Measurements from ENCODE around the gene CROCC2. TPM values are rescaled to one million over a fixed set of nuclear protein-coding genes. Genes with fewer than 3 reads are reported as not detected.

The CROCC2 gene
- total and polyA plus RNA-seq, 12 donors, result 0.07 to 0.65 (median 0.28) TPM; not detected in 6

GRCh38 chr2:240903191-240904060 is 2.7 kb upstream of the CROCC2 start:
- whole genome bisulfite sequencing, 4 donors, result 89 to 96% (median 95%) methylated on average over 20 to 34 of the region's 34 CpGs
- intact Hi-C loops (cut with DNase I), result no loop called here
- no peak overlapping the region for H3K27ac ChIP-seq
- DNase-seq, result no peak
- no peaks in the 10 kb centered on the region for H3K9me3 ChIP-seq (replicated peaks in 1 of 3)
- H3K4me1 ChIP-seq (replicated peaks in 1 of 2), result peaks cover 0 to 5% of the 10 kb centered on the region in 2 donors
- no peak overlapping the region for H3K4me3 ChIP-seq
- TF ChIP-seq, protein P1, sequence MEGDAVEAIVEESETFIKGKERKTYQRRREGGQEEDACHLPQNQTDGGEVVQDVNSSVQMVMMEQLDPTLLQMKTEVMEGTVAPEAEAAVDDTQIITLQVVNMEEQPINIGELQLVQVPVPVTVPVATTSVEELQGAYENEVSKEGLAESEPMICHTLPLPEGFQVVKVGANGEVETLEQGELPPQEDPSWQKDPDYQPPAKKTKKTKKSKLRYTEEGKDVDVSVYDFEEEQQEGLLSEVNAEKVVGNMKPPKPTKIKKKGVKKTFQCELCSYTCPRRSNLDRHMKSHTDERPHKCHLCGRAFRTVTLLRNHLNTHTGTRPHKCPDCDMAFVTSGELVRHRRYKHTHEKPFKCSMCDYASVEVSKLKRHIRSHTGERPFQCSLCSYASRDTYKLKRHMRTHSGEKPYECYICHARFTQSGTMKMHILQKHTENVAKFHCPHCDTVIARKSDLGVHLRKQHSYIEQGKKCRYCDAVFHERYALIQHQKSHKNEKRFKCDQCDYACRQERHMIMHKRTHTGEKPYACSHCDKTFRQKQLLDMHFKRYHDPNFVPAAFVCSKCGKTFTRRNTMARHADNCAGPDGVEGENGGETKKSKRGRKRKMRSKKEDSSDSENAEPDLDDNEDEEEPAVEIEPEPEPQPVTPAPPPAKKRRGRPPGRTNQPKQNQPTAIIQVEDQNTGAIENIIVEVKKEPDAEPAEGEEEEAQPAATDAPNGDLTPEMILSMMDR (IDR thresholded peaks at IDR 0.05), result no peak
- TF ChIP-seq POLR2A (IDR thresholded peaks at IDR 0.05), result no peak
- H3K36me3 ChIP-seq (replicated peaks in 1 of 2), result no peaks in the 10 kb centered on the region
- no peaks in the 10 kb centered on the region for H3K27me3 ChIP-seq

GRCh38 chr2:240904216-240905175 is 1.6 kb upstream of the CROCC2 start:
- 84 to 89% (median 86%) methylated on average over 12 to 19 of the region's 19 CpGs for WGBS, 4 donors
- TF ChIP-seq POLR2A (IDR thresholded peaks at IDR 0.05), result no peak
- TF ChIP-seq, protein P1 (IDR thresholded peaks at IDR 0.05), result no peak
- intact Hi-C loops (cut with DNase I), result no loop called here
- Histone ChIP-seq H3K27ac (no peak overlapping the region), H3K27me3 (no peaks in the 10 kb centered on the region), H3K4me1 (replicated peaks in 1 of 2) (no peaks in the 10 kb centered on the region), H3K36me3 (replicated peaks in 1 of 2) (no peaks in the 10 kb centered on the region), H3K4me3 (no peak overlapping the region), H3K9me3 (replicated peaks in 1 of 3) (no peaks in the 10 kb centered on the region)
- DNase-seq, result no peak

GRCh38 chr2:240905176-240905781 is 857 bp upstream of the CROCC2 start:
- TF ChIP-seq, protein P1 (IDR thresholded peaks at IDR 0.05), result no peak
- no peak for TF ChIP-seq POLR2A (IDR thresholded peaks at IDR 0.05)
- no peaks in the 10 kb centered on the region for H3K27me3 ChIP-seq
- 48 to 83% (median 65%) methylated on average over 1 to 13 of the region's 13 CpGs for WGBS, 4 donors
- H3K9me3 ChIP-seq (replicated peaks in 1 of 3), result no peaks in the 10 kb centered on the region
- no peak for DNase-seq
- no peak overlapping the region for H3K4me3 ChIP-seq
- H3K27ac ChIP-seq, result no peak overlapping the region
- no peaks in the 10 kb centered on the region for H3K4me1 ChIP-seq (replicated peaks in 1 of 2)
- no peaks in the 10 kb centered on the region for H3K36me3 ChIP-seq (replicated peaks in 1 of 2)
- intact Hi-C loops (cut with DNase I), result no loop called here
